HL-60 (cell line): ENCODE data around the gene SKP2.

Experiments
- DNase-seq, 2 experiments: peaks; one replicate each; pipeline ENCODE4 v3.0.0-alpha.2; 2010 to 2020; ENCODE audit warnings: low read depth in 1 of 2, low spot score in 1 of 2
- H3K27ac ChIP-seq: fragments of 250-450 bp; sonication (Bioruptor Pico); replicated peaks from 2 replicates; pipeline ENCODE4 v1.5.1; 2020; ENCODE audit warnings: mild to moderate bottlenecking, moderate library complexity
- H3K27me3 ChIP-seq: fragments of 250-450 bp; sonication (Bioruptor Pico); 2 replicates; pipeline ENCODE4 v1.5.1; 2021; ENCODE audit warnings: mild to moderate bottlenecking, moderate library complexity; ENCODE audit not compliant: insufficient read depth, poor library complexity, severe bottlenecking
- H3K4me3 ChIP-seq: replicated peaks from 2 replicates; pipeline ENCODE4 v1.5.1; 2011; ENCODE audit warnings: mild to moderate bottlenecking, control low read depth, low read length; ENCODE audit not compliant: insufficient read depth
- GABPA ChIP-seq: IDR thresholded peaks from 2 replicates; pipeline ENCODE4 v1.6.1; 2012; ENCODE audit warnings: low read depth
- POLR2AphosphoS5 ChIP-seq: IDR thresholded peaks from 2 replicates; pipeline ENCODE4 v1.6.1; 2012; ENCODE audit warnings: low read depth
- SPI1 ChIP-seq: IDR thresholded peaks from 2 replicates; pipeline ENCODE4 v1.6.1; 2012; ENCODE audit warnings: low read depth, mild to moderate bottlenecking, borderline replicate concordance
- TF ChIP-seq, protein P1 (sequence below): IDR thresholded peaks from one replicate; pipeline ENCODE4 v1.5.1; 2011; ENCODE audit warnings: low read length, control low read depth, inconsistent platforms; ENCODE audit not compliant: insufficient read depth
- TF ChIP-seq, protein P2 (sequence below): IDR thresholded peaks from 2 replicates; pipeline ENCODE4 v1.6.1; 2012; ENCODE audit warnings: low read depth; ENCODE audit not compliant: insufficient replicate concordance

Gene SKP2

DNA sequence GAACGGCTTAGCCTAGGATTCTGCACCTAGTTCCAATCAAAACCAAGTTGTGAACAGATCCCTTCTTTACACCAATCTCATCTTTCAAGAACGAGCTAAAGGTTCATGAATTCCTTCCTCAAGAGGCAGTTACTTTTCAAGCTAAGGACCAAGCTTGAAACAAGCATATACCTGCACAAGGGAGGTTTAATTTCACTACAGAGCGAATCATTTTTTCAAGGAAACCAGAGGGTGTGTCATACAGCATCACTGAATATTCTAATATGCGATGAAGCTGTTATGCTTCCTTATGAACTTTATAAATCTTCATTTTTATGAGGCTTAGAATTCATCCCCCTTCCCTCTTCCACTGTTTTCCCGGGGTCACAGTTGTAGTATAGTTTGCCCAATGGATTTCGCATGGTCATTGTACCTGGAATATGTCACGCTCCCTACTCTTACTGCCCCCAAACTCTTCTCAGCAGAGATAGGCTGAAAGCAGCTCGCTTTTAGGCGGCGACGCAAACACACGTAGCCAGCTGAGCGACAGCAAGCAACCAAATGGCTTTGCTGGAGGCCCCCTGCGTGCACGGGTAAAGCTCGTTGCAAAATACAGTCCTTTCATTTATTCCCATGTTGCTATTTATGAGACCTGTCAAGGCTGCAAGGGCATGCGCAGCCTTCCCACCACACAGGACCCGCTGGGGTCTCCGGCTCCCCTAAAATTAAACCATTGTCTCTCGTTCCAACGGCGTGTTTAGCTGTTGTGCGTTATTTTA is 1.1 kb upstream of the SKP2 start:
- Histone ChIP-seq H3K27ac (peak overlapping the region; percentile 87), H3K27me3 (no peaks in the 10 kb centered on the region), H3K4me3 (peak overlapping the region; percentile 89)
- TF ChIP-seq POLR2AphosphoS5 (peak; percentile 73; the same call in 1 of the 2 replicates), GABPA (no peak)
- DNase-seq = peak in 1 of 2 experiments; percentile 78

DNA sequence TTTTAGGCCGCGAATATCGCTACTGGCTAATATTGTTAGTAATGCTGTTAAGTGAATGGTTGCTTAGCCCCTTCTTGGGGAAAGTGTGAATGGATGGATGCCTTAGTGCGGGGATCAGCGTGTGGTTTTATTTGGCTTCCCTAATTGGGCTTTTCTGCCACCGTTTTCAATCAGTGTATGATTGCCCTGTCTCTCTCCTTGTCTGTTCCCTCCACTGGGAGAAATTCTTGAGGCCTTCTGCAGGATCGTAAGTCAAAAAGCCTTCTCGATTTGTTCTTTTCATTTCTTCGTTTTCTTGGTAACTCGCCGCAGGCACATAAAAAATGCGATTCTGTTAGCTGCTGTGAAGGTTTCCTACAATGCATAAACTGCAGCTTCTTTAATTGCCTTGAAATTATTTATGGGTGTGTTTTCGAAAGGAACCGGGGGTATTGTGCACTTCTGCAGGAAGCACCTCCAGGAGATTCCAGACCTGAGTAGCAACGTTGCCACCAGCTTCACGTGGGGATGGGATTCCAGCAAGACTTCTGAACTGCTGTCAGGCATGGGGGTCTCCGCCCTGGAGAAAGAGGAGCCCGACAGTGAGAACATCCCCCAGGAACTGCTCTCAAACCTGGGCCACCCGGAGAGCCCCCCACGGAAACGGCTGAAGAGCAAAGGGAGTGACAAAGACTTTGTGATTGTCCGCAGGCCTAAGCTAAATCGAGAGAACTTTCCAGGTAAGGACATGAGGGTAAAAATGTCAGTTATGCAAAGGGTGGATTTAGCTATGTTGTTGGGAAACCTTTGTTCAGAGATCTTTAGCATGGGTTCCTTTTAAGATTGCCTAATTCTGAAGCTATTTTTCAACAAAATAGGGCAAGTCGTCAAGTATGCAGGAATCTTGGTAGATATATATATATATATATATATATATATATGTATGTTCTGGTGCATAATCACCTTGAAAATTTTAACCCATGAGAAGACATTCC is 700 bp downstream of the SKP2 start:
- H3K4me3 ChIP-seq = peak overlapping the region; percentile 89
- TF ChIP-seq, protein P1, sequence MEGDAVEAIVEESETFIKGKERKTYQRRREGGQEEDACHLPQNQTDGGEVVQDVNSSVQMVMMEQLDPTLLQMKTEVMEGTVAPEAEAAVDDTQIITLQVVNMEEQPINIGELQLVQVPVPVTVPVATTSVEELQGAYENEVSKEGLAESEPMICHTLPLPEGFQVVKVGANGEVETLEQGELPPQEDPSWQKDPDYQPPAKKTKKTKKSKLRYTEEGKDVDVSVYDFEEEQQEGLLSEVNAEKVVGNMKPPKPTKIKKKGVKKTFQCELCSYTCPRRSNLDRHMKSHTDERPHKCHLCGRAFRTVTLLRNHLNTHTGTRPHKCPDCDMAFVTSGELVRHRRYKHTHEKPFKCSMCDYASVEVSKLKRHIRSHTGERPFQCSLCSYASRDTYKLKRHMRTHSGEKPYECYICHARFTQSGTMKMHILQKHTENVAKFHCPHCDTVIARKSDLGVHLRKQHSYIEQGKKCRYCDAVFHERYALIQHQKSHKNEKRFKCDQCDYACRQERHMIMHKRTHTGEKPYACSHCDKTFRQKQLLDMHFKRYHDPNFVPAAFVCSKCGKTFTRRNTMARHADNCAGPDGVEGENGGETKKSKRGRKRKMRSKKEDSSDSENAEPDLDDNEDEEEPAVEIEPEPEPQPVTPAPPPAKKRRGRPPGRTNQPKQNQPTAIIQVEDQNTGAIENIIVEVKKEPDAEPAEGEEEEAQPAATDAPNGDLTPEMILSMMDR = no peak
- TF ChIP-seq, protein P2, sequence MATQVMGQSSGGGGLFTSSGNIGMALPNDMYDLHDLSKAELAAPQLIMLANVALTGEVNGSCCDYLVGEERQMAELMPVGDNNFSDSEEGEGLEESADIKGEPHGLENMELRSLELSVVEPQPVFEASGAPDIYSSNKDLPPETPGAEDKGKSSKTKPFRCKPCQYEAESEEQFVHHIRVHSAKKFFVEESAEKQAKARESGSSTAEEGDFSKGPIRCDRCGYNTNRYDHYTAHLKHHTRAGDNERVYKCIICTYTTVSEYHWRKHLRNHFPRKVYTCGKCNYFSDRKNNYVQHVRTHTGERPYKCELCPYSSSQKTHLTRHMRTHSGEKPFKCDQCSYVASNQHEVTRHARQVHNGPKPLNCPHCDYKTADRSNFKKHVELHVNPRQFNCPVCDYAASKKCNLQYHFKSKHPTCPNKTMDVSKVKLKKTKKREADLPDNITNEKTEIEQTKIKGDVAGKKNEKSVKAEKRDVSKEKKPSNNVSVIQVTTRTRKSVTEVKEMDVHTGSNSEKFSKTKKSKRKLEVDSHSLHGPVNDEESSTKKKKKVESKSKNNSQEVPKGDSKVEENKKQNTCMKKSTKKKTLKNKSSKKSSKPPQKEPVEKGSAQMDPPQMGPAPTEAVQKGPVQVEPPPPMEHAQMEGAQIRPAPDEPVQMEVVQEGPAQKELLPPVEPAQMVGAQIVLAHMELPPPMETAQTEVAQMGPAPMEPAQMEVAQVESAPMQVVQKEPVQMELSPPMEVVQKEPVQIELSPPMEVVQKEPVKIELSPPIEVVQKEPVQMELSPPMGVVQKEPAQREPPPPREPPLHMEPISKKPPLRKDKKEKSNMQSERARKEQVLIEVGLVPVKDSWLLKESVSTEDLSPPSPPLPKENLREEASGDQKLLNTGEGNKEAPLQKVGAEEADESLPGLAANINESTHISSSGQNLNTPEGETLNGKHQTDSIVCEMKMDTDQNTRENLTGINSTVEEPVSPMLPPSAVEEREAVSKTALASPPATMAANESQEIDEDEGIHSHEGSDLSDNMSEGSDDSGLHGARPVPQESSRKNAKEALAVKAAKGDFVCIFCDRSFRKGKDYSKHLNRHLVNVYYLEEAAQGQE = no peak
- TF ChIP-seq GABPA (no peak), SPI1 (no peak), POLR2AphosphoS5 (no peak)
- no peaks in the 10 kb centered on the region for H3K27me3 ChIP-seq
- peak in 1 of 2 experiments; percentile 15 for DNase-seq
- peak overlapping the region; percentile 87 for H3K27ac ChIP-seq

DNA sequence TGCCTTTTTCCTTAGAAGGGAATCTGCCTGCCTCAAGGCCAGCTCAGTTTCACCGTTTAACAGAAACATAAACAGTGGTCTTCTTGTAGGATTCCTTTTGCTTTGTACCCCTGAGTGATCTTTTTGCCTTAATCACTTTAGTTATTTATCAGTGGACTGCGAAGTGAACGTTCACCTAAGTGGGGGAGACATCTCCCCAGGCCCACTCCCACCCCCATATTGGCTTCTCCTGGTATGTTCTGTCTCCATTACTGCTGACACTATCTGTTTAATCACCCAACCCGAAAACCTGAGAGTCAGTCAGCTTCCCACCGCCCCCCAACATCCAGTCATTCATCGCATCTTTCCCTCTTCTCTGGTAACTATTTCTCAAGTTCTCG is 1.4 kb downstream of the SKP2 start:
- no peak for DNase-seq
- Histone ChIP-seq H3K27me3 (no peaks in the 10 kb centered on the region), H3K27ac (peak overlapping the region; percentile 87; the same call in 1 of the 2 replicates), H3K4me3 (peak overlapping the region; percentile 89)
- TF ChIP-seq GABPA (no peak), SPI1 (no peak), POLR2AphosphoS5 (no peak)
- TF ChIP-seq, protein P1 = no peak
- TF ChIP-seq, protein P2 = no peak

DNA sequence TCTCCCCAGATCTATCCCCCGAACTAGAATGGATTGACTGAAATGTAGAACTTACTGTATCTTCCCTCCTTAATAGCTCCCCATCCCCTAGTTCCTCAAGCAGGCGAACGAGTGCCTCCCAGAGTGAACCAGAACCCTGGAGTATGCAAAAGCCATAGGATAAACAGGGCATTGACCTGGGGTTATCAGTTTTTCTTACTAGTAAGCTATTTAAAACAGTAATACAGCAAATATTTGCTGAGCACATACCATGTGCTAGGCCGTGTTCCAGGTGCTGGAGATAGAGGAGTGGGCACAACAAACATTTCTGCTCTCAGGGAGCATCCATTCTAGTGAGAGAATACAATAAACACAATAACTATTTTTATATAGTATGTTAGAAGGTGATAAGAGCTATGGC is 1.8 kb downstream of the SKP2 start:
- H3K27me3 ChIP-seq = no peaks in the 10 kb centered on the region
- H3K27ac ChIP-seq = no peak overlapping the region
- DNase-seq = no peak
- H3K4me3 ChIP-seq = peak overlapping the region; percentile 89; the same call in 1 of the 2 replicates
- TF ChIP-seq, protein P1 = no peak
- TF ChIP-seq, protein P2 = no peak
- TF ChIP-seq GABPA (no peak), POLR2AphosphoS5 (no peak), SPI1 (no peak)
